K562 (cell line): ENCODE results near the gene MBP. TPM values are rescaled to one million over a fixed set of nuclear protein-coding genes. Genes with fewer than 3 reads are reported as not detected.

Experiments used
- ATAC-seq: fragments of 200-7000 bp; cut with Tn5 transposase; 3 replicates; pipeline ENCODE4 v1.9.1; 2020; ENCODE audit warnings: moderate library complexity
- BruUV-seq: library from RNA; stranded (reverse); fragments of 400-500 nt; replicated peaks from 2 replicates; lab custom pipeline; 2021; lab: Mats Ljungman, UMichigan
- CTCF ChIA-PET: fragments of 300-600 bp; formaldehyde crosslinking; extraction: SDS; loops from one replicate; lab custom pipeline; 2021; ENCODE audit warnings: low intra/inter-chr PET ratio; lab: Yijun Ruan, JAX
- POLR2A ChIA-PET: fragments of 300-600, 350-650 bp; sonication (Branson Sonifier 250); formaldehyde crosslinking; extraction: SDS; loops from one replicate; lab custom pipeline; 2021; ENCODE audit warnings: antibody characterized with exemption, inconsistent platforms; lab: Yijun Ruan, JAX
- DNase-seq, 4 experiments: peaks; one replicate each; pipeline versions ENCODE4 v3.0.0 to v3.0.0-alpha.2; 2011 to 2018; ENCODE audit warnings: low spot score in 3 of 4, mixed read lengths in 3 of 4; ENCODE audit errors: extremely low read depth in 1 of 4
- FAIRE-seq: peaks from 2 replicates; lab custom pipeline; 2011; peaks lifted over from hg19 to GRCh38; lab: Jason Lieb, UNC
- H2AFZ ChIP-seq: 2 replicates; pipeline ENCODE4 v1.6.0; 2011; ENCODE audit warnings: low read depth, low read length, control low read depth, inconsistent platforms
- H3K27ac ChIP-seq: fragments of 200-600 bp; 3 replicates; pipeline ENCODE4 v1.8.0; 2011; ENCODE audit warnings: low read depth, mild to moderate bottlenecking, control low read depth, inconsistent platforms, low read length, moderate library complexity, mixed read lengths; ENCODE audit errors: extremely low read depth
- H3K27me3 ChIP-seq, 2 experiments: fragments of 300-600 bp in 1 of 2; 2 replicates in 1 of 2; 3 replicates in 1 of 2; pipeline versions ENCODE4 v1.6.0 to v1.8.0; 2011; ENCODE audit warnings: inconsistent platforms in 2 of 2, low read length in 2 of 2, mild to moderate bottlenecking in 1 of 2, mixed read lengths in 1 of 2, moderate library complexity in 1 of 2; ENCODE audit not compliant: control insufficient read depth in 2 of 2, insufficient read depth in 2 of 2
- H3K36me3 ChIP-seq: fragments of 300-600 bp; 3 replicates; pipeline ENCODE4 v1.8.0; 2011; ENCODE audit warnings: mild to moderate bottlenecking, low read length, inconsistent platforms; ENCODE audit not compliant: control insufficient read depth, insufficient read depth
- H3K4me1 ChIP-seq, 2 experiments: fragments of 200-600 bp in 1 of 2; replicated peaks in 1 of 2; 2 replicates in 1 of 2; 3 replicates in 1 of 2; pipeline versions ENCODE4 v1.5.1 to v1.8.0; 2011; ENCODE audit warnings: inconsistent platforms in 2 of 2, low read length in 2 of 2, mild to moderate bottlenecking in 1 of 2, mixed read lengths in 1 of 2, moderate library complexity in 1 of 2; ENCODE audit not compliant: control insufficient read depth in 2 of 2, insufficient read depth in 2 of 2
- H3K4me2 ChIP-seq: 2 replicates; pipeline ENCODE4 v1.6.1; 2011; ENCODE audit warnings: low read length, control low read depth, inconsistent platforms, mixed read lengths; ENCODE audit not compliant: insufficient read depth
- H3K4me3 ChIP-seq: fragments of 200-600 bp; sonication (generic), shearing (Covaris generic); 2 replicates; pipeline ENCODE4 v1.5.1; 2016; ENCODE audit warnings: control low read depth, inconsistent platforms
- H3K79me2 ChIP-seq: fragments of 200-600 bp; 3 replicates; pipeline ENCODE4 v1.8.0; 2011; ENCODE audit warnings: low read length, inconsistent platforms; ENCODE audit not compliant: control insufficient read depth, insufficient read depth
- H3K9ac ChIP-seq, 2 experiments: 2 replicates each; pipeline versions ENCODE4 v1.6.0 to v1.6.1; 2011; ENCODE audit warnings: low read depth in 2 of 2, low read length in 2 of 2, control low read depth in 1 of 2, inconsistent platforms in 1 of 2, mild to moderate bottlenecking in 1 of 2, mixed read lengths in 1 of 2; ENCODE audit not compliant: insufficient read depth in 1 of 2
- H3K9me1 ChIP-seq: one replicate; pipeline ENCODE4 v1.6.0; 2011; ENCODE audit warnings: inconsistent platforms, mild to moderate bottlenecking, low read length, moderate library complexity; ENCODE audit not compliant: control insufficient read depth, insufficient read depth
- H3K9me3 ChIP-seq: replicated peaks from 2 replicates; pipeline ENCODE4 v1.5.1; 2011; ENCODE audit warnings: low read depth, low read length, inconsistent platforms; ENCODE audit not compliant: control insufficient read depth, insufficient read depth
- H4K20me1 ChIP-seq: replicated peaks from 2 replicates; pipeline ENCODE4 v1.6.1; 2011; ENCODE audit warnings: low read length, inconsistent platforms, mixed read lengths; ENCODE audit not compliant: control insufficient read depth, insufficient read depth
- BRD9 ChIP-seq: fragments of 450-650 bp; IDR thresholded peaks from 2 replicates; pipeline ENCODE4 v1.6.1; 2018; ENCODE audit warnings: low read depth; ENCODE audit not compliant: partially characterized antibody
- CREB5 ChIP-seq: fragments of 250-450 bp; sonication (Bioruptor Pico); IDR thresholded peaks from 2 replicates; pipeline ENCODE4 v1.5.0; 2020; ENCODE audit warnings: mild to moderate bottlenecking
- DPF2 ChIP-seq: fragments of 450-650 bp; IDR thresholded peaks from 2 replicates; pipeline ENCODE4 v1.6.1; 2016
- GTF2F1 ChIP-seq: IDR thresholded peaks from 2 replicates; pipeline ENCODE4 v1.6.1; 2011; ENCODE audit warnings: low read depth, low read length, improper control_type of control experiment
- MITF ChIP-seq: IDR thresholded peaks from 2 replicates; pipeline ENCODE4 v1.6.1; 2014; ENCODE audit warnings: antibody characterized with exemption
- MTA1 ChIP-seq: fragments of 450-650 bp; IDR thresholded peaks from 2 replicates; pipeline ENCODE4 v1.6.1; 2017; ENCODE audit warnings: borderline replicate concordance
- NFATC3 ChIP-seq: fragments of 450-650 bp; IDR thresholded peaks from 2 replicates; pipeline ENCODE4 v1.6.1; 2017; ENCODE audit warnings: mild to moderate bottlenecking
- NR0B1 ChIP-seq: fragments of 450-650 bp; IDR thresholded peaks from one replicate; pipeline ENCODE4 v1.6.1; 2018; ENCODE audit warnings: mild to moderate bottlenecking, moderate library complexity; ENCODE audit not compliant: partially characterized antibody
- NR2F6 ChIP-seq: fragments of 450-650 bp; formaldehyde crosslinking; IDR thresholded peaks from 2 replicates; pipeline ENCODE4 v1.4.0; 2020; ENCODE audit warnings: mild to moderate bottlenecking
- RAD21 ChIP-seq, 2 experiments: fragments of 250-450 bp in 1 of 2; fragments of 450-650 bp in 1 of 2; sonication (Bioruptor Pico) in 1 of 2; formaldehyde crosslinking in 1 of 2; IDR thresholded peaks in 1 of 2; conservative IDR thresholded peaks in 1 of 2; 2 replicates each; pipeline versions ENCODE4 v1.4.0 to v1.8.0; 2020 to 2022; ENCODE audit warnings: mild to moderate bottlenecking in 2 of 2, moderate library complexity in 1 of 2
- RBM14 ChIP-seq: fragments of 200-400 bp; formaldehyde crosslinking; IDR thresholded peaks from 2 replicates; pipeline ENCODE4 v1.6.1; 2018; ENCODE audit warnings: low read depth, mild to moderate bottlenecking, low read length, moderate library complexity, borderline replicate concordance; ENCODE audit not compliant: insufficient read depth
- ZBTB5 ChIP-seq: fragments of 450-650 bp; IDR thresholded peaks from 2 replicates; pipeline ENCODE4 v1.6.1; 2017; ENCODE audit warnings: antibody characterized with exemption
- ZNF511 ChIP-seq: sonication (generic); formaldehyde crosslinking; IDR thresholded peaks from 2 replicates; pipeline ENCODE4 v1.8.0; 2022; ENCODE audit warnings: mild to moderate bottlenecking, missing genetic modification reagents
- WGBS: fragments of 100-300 bp; shearing (Covaris generic); methylation state at CpG from one replicate; pipeline ENCODE4 v1.1.6; 2016; ENCODE audit warnings: low coverage, mixed read lengths; ENCODE audit not compliant: insufficient coverage; ENCODE audit errors: missing lambda C conversion rate; 5-methylcytosine and 5-hydroxymethylcytosine counted together
- in situ Hi-C: fragments of 300-500 bp; cut with MboI; formaldehyde crosslinking; loops from 4 replicates; pipeline ENCODE4 v1.15.0; 2018; ENCODE audit warnings: inconsistent platforms, mixed read lengths
- intact Hi-C: fragments of 100-400 bp; cut with micrococcal nuclease; formaldehyde crosslinking; loops from 2 replicates; pipeline ENCODE4 v1.14.2; 2022
- polyA plus RNA-seq, 8 experiments: library from polyadenylated mRNA; depleted of rRNA in 4 of 8; stranded (reverse) in 5 of 8; unstranded in 3 of 8; fragments of >200 nt; fragmentation: Nextera tagmentation in 2 of 8; fragmentation: Illumina TruSeq in 1 of 8; extraction: Ambion mirVana in 2 of 8; extraction: Trizol in 1 of 8; gene quantifications; 2 replicates each; pipeline versions ENCODE4 v1.2.1 to v1.2.3, GENCODE V29; 2011 to 2014; ENCODE audit warnings: inconsistent platforms in 1 of 8, missing spikeins in 1 of 8
- total RNA-seq, 7 experiments: library from RNA; depleted of rRNA in 6 of 7; stranded (reverse); fragments of >200 nt in 6 of 7; fragmentation: Illumina TruSeq in 2 of 7; extraction: Trizol in 2 of 7; gene quantifications; 2 replicates each; pipeline versions ENCODE4 v1.2.1 to v1.2.3, GENCODE V29; 2011 to 2021; ENCODE audit warnings: low replicate concordance in 1 of 7

Gene MBP
- total and polyA plus RNA-seq, 9 of the 15 experiments (the other 6 are each of a cell fraction or from before 2014, with no cell fraction given) = 0.09 TPM; not detected in 8

GRCh38 chr18:77165503-77166188, 33.1 kb upstream of the MBP start:
- H3K9me1 ChIP-seq = no peaks in the 10 kb centered on the region
- no peaks in the 10 kb centered on the region for H3K9me3 ChIP-seq
- H3K27me3 ChIP-seq = peaks cover 10 to 44% of the 10 kb centered on the region in 2 experiments; a peak in 3 of 5 replicates
- WGBS = 5% methylated on average over 13 of the region's 19 CpGs
- intact Hi-C loops = no loop called here
- H3K4me1 ChIP-seq = no peaks in the 10 kb centered on the region
- DNase-seq = no peak
- TF ChIP-seq MITF (no peak), ZNF511 (no peak), RAD21 (CRISPR knock-in tag; conservative IDR thresholded peaks at IDR 0.05 in 1 of 2, IDR thresholded peaks at IDR 0.05 in 1 of 2) (no peak), NFATC3 (no peak), BRD9 (no peak), NR2F6 (no peak), CREB5 (CRISPR knock-in tag) (no peak), GTF2F1 (no peak), DPF2 (no peak), MTA1 (no peak), RBM14 (no peak), ZBTB5 (no peak), NR0B1 (no peak)
- ATAC-seq = no peak
- no peaks in the 10 kb centered on the region for H3K36me3 ChIP-seq
- no peak overlapping the region for H3K4me3 ChIP-seq
- no peaks in the 10 kb centered on the region for H3K79me2 ChIP-seq
- no peak overlapping the region for H2AFZ ChIP-seq
- no peak overlapping the region for H3K27ac ChIP-seq
- POLR2A ChIA-PET = no interaction called here
- FAIRE-seq = no peak
- no peaks in the 10 kb centered on the region for H4K20me1 ChIP-seq
- H3K9ac ChIP-seq = no peak overlapping the region
- in situ Hi-C loops = no loop called here
- CTCF ChIA-PET = no interaction called here
- no TSS peak for BruUV-seq
- no peak overlapping the region for H3K4me2 ChIP-seq
